Activated CD4-positive, alpha-beta T cell treated with anti-CD3 and anti-CD28 coated beads, Interleukin-2, amount 10 ng/mL, durations not matched to agents 7 days and 5 days (primary cell): ENCODE results near the gene CDHR1. TPM values are rescaled to one million over a fixed set of nuclear protein-coding genes. Genes with fewer than 3 reads are reported as not detected.

Experiments used
- CTCF ChIA-PET: fragments of 350-600 bp; sonication (Branson Sonifier 250); formaldehyde crosslinking; loops from one replicate; lab custom pipeline; 2021; ENCODE audit warnings: antibody characterized with exemption; lab: Charles Lee
- POLR2A ChIA-PET: fragments of 350-600 bp; sonication (Branson Sonifier 250); formaldehyde crosslinking; loops from one replicate; lab custom pipeline; 2021; ENCODE audit warnings: antibody characterized with exemption; lab: Charles Lee
- DNase-seq: peaks from one replicate; pipeline ENCODE4 v3.0.0-alpha.2; 2020
- H3K27ac Mint-ChIP-seq: one replicate; pipeline ENCODE4 v1.8.0; 2021; ENCODE audit warnings: mild to moderate bottlenecking, moderate library complexity, mixed read lengths
- H3K27me3 Mint-ChIP-seq: one replicate; pipeline ENCODE4 v1.8.0; 2021; ENCODE audit warnings: mixed read lengths
- H3K36me3 Mint-ChIP-seq: one replicate; pipeline ENCODE4 v1.8.0; 2021; ENCODE audit warnings: low read depth, mixed read lengths
- H3K4me1 Mint-ChIP-seq: one replicate; pipeline ENCODE4 v1.8.0; 2021; ENCODE audit warnings: mixed read lengths
- H3K4me3 Mint-ChIP-seq: one replicate; pipeline ENCODE4 v1.8.0; 2021; ENCODE audit warnings: mild to moderate bottlenecking, moderate library complexity, mixed read lengths
- H3K9me3 Mint-ChIP-seq: one replicate; pipeline ENCODE4 v1.8.0; 2021; ENCODE audit warnings: mixed read lengths
- total RNA-seq, 2 experiments: library from RNA; stranded (reverse); gene quantifications; one replicate each; pipeline ENCODE4 v1.2.3, GENCODE V29; 2021

The CDHR1 gene
- total RNA-seq, 2 experiments from 2014 or later: 0.07 TPM; not detected in 1

DNA sequence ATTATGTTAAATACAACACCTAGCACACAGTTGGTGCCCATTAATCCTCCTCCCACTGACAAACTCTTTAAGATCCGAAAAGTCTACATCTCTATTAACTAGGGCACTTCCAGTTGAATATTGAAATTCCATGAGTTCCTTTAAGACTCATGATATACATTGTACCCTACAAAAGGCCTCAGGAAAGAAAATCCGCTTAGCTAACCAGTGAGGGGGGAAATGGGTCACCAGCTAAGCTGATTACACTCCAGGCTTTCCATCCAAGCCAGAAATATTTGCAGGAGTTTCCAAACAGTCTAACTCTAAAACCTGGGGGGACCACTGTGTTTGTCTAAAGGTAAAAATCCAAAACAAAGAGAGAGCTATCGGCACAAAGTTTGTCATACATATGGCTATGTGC is 32.3 kb downstream of the CDHR1 start:
- Mint-ChIP-seq H3K27me3 (peaks cover 28% of the 10 kb centered on the region), H3K4me3 (no peak overlapping the region), H3K4me1 (no peaks in the 10 kb centered on the region), H3K27ac (no peak overlapping the region), H3K9me3 (no peaks in the 10 kb centered on the region), H3K36me3 (no peaks in the 10 kb centered on the region)
- POLR2A ChIA-PET: no interaction called here
- DNase-seq: no peak
- CTCF ChIA-PET: interaction anchor here (2.4 kb wide), 1 partner anchor 12 kb away, joined by 6 read pairs; no protein-coding TSS in a partner anchor

- Mint-ChIP-seq H3K27ac (no peak overlapping the region), H3K4me1 (no peaks in the 10 kb centered on the region), H3K36me3 (no peaks in the 10 kb centered on the region), H3K27me3 (peaks cover 28% of the 10 kb centered on the region), H3K4me3 (no peak overlapping the region), H3K9me3 (no peaks in the 10 kb centered on the region)
- ChIA-PET POLR2A (no interaction called here), CTCF (interaction anchor here (2.4 kb wide), 1 partner anchor 13 kb away, joined by 6 read pairs; no protein-coding TSS in a partner anchor)
- DNase-seq: no peak
Measured at GRCh38 chr10:84227810-84228209, 33.5 kb downstream of the CDHR1 start.

- CTCF ChIA-PET: no interaction called here
- POLR2A ChIA-PET: no interaction called here
- Mint-ChIP-seq H3K4me3 (no peak overlapping the region), H3K27ac (no peak overlapping the region), H3K4me1 (no peaks in the 10 kb centered on the region), H3K27me3 (peaks cover 21% of the 10 kb centered on the region), H3K9me3 (no peaks in the 10 kb centered on the region), H3K36me3 (no peaks in the 10 kb centered on the region)
- no peak for DNase-seq
Measured at GRCh38 chr10:84230359-84230758, 36.0 kb downstream of the CDHR1 start.

DNA sequence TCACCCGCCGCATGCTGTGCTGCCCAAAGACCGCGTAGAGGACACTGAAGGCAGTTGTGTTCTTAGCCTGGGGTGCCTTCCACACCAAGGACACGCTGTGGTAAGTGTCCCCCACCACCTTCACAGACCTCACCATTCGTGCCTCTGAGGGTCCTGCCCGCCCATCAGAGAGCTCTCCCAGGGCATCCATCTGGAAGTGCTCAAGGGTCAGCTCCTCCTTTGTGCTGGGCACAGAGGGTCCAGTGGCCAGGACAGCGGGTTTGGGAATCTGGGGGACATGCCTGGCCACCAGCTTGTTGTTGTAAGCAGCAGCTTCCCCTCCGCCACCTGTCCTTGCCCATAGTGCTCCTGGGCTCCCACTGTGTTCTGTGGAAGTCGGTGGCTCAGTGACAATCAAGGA is 38.0 kb downstream of the CDHR1 start:
- DNase-seq: no peak
- Mint-ChIP-seq H3K4me1 (no peaks in the 10 kb centered on the region), H3K9me3 (no peaks in the 10 kb centered on the region), H3K27me3 (peaks cover 15% of the 10 kb centered on the region), H3K4me3 (no peak overlapping the region), H3K27ac (no peak overlapping the region), H3K36me3 (no peaks in the 10 kb centered on the region)
- POLR2A ChIA-PET: no interaction called here
- CTCF ChIA-PET: no interaction called here

GRCh38 chr10:84233940-84234339 is 39.6 kb downstream of the CDHR1 start:
- Mint-ChIP-seq H3K9me3 (no peaks in the 10 kb centered on the region), H3K4me1 (no peaks in the 10 kb centered on the region), H3K4me3 (no peak overlapping the region), H3K27ac (no peak overlapping the region), H3K27me3 (peaks cover 9% of the 10 kb centered on the region), H3K36me3 (no peaks in the 10 kb centered on the region)
- DNase-seq: no peak
- POLR2A ChIA-PET: no interaction called here
- CTCF ChIA-PET: interaction anchor here (1.8 kb wide), 1 partner anchor 13 kb away, joined by 6 read pairs; no protein-coding TSS in a partner anchor

DNA sequence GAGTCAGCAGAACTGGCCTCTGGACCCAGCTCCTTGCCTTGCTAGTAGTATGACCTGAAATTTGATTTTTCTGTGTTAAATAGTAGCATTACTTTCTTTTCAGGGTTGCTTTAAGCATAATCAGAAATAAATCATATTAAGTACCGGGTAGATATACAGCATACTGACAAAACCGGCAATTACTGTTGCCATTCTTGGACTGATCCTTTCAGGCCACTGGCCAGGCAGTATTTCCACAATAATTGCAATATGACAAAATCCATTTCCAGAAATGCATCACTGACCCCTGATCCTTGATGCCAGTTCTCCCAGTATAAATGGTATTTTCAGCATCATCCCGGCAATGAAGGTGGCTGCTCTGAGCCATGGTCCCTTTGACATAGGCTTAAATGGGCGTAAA is 40.1 kb downstream of the CDHR1 start:
- Mint-ChIP-seq H3K4me3 (no peak overlapping the region), H3K36me3 (no peaks in the 10 kb centered on the region), H3K9me3 (no peaks in the 10 kb centered on the region), H3K27ac (no peak overlapping the region), H3K4me1 (no peaks in the 10 kb centered on the region), H3K27me3 (peaks cover 9% of the 10 kb centered on the region)
- ChIA-PET CTCF (interaction anchor here (1.8 kb wide), 1 partner anchor 13 kb away, joined by 6 read pairs; no protein-coding TSS in a partner anchor), POLR2A (no interaction called here)
- no peak for DNase-seq

DNA sequence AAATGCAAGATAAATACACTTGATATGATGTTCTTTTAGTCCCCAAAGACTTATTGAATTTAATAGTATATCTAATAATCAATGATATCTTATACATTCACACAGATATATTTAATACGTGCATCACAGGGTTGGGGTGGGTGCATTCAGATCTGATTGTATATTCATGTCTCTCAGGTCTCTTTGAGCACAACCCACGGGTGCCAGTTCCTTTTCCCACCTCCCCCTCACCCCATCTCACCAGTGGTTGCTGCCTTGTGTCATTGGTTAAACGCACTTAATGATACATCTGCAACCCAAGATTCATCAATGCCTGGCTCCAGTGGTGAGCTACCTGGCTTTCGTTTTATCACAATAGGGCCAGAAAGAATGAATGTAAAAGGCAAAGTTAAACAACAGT is 40.8 kb downstream of the CDHR1 start:
- Mint-ChIP-seq H3K9me3 (no peaks in the 10 kb centered on the region), H3K27ac (no peak overlapping the region), H3K36me3 (no peaks in the 10 kb centered on the region), H3K4me3 (no peak overlapping the region), H3K27me3 (peaks cover 9% of the 10 kb centered on the region), H3K4me1 (no peaks in the 10 kb centered on the region)
- POLR2A ChIA-PET: interaction anchor here (0.6 kb wide), 1 partner anchor 58 kb away, joined by 3 read pairs; no protein-coding TSS in a partner anchor
- no peak for DNase-seq
- CTCF ChIA-PET: no interaction called here

DNA sequence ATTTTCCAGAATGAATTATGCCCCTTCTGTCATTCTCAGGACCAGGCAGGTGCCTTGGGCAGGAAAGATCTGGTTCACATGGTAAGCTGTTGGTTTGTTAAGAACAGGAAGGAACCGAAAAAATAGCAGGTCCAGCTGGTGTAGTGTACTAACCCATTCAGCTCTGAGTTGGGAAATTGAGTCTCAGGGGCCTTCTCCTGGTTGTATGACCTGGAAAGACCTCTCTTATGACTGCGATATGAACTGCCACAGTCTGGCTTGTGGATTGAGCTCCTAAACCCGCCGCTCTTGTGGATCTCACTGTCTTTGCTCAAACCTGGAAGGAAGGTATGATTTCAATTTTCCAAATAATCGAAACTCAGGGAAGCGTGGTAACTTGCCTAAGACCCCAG is 42.5 kb downstream of the CDHR1 start:
- CTCF ChIA-PET: interaction anchor here (0.6 kb wide), 1 partner anchor 109 kb away, joined by 3 read pairs; no protein-coding TSS in a partner anchor
- DNase-seq: no peak
- Mint-ChIP-seq H3K36me3 (no peaks in the 10 kb centered on the region), H3K27me3 (peaks cover 5% of the 10 kb centered on the region), H3K4me3 (no peak overlapping the region), H3K27ac (no peak overlapping the region), H3K9me3 (no peaks in the 10 kb centered on the region), H3K4me1 (no peaks in the 10 kb centered on the region)
- POLR2A ChIA-PET: no interaction called here

DNA sequence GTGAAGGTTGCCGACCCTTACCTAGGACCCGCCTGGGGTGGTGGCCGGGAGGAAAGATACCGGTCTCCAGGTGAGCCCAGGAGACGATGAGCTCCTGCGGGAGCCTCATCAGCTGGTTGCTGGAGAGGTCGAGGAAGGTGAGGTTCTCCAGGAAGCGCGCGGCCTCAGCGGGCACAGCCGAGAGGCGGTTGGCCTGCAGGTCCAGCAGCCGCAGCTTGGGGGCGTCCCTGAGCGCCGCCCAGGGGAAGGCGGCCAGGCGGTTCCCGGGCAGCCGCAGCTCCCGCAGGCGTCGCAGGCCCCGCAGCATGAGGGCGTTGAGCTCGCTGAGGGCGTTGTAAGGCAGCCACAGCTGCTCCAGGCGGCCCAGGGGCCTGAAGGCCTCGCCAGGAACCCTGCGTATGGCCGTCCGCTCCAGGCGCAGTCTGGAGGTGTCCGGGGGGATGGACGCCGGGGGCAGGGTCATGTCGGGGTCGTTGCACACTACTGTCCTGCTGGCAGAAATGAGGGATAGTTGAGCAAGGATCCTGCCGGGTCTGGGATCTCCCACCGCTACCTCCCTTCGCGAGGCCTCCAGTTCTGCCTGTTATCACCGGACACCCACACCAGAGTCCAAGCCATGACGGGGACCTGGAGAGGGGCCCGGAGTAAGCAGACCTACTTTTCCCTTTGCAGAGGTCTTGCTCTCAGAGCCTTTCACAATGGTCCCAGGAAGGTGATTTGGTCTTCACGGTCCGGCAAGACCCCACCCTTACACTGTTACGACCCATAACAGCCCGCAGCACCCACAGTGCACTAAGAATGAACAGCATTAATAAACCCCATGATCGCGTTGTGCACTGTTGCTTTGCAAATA is 43.1 kb downstream of the CDHR1 start:
- Mint-ChIP-seq H3K4me3 (no peak overlapping the region), H3K9me3 (no peaks in the 10 kb centered on the region), H3K27ac (no peak overlapping the region), H3K36me3 (no peaks in the 10 kb centered on the region), H3K27me3 (peaks cover 5% of the 10 kb centered on the region), H3K4me1 (no peaks in the 10 kb centered on the region)
- ChIA-PET CTCF (interaction anchor here (0.6 kb wide), 1 partner anchor 109 kb away, joined by 3 read pairs; no protein-coding TSS in a partner anchor), POLR2A (no interaction called here)
- no peak for DNase-seq

- no peak for DNase-seq
- ChIA-PET POLR2A (no interaction called here), CTCF (interaction anchor here (1.2 kb wide), 1 partner anchor 10 kb away, joined by 3 read pairs; no protein-coding TSS in a partner anchor)
- H3K27ac Mint-ChIP-seq: no peak overlapping the region
- no peaks in the 10 kb centered on the region for H3K9me3 Mint-ChIP-seq
- no peaks in the 10 kb centered on the region for H3K36me3 Mint-ChIP-seq
- no peak overlapping the region for H3K4me3 Mint-ChIP-seq
- H3K27me3 Mint-ChIP-seq: peaks cover 5% of the 10 kb centered on the region
- no peaks in the 10 kb centered on the region for H3K4me1 Mint-ChIP-seq
Measured at GRCh38 chr10:84238909-84239308, 44.6 kb downstream of the CDHR1 start.

GRCh38 chr10:84241185-84241790 is 47.0 kb downstream of the CDHR1 start, which contains the start of gene LRIT1:
LRIT1 (minus strand) TSS chr10:84241546; CDS start chr10:84241439, 107 bp downstream.
- Mint-ChIP-seq H3K27ac (no peak within 1 kb of the TSS), H3K27me3 (peaks cover 5% of the 10 kb centered on the region), H3K36me3 (no peaks in the 10 kb centered on the region), H3K4me3 (no peak within 1 kb of the TSS), H3K9me3 (no peaks in the 10 kb centered on the region), H3K4me1 (no peaks in the 10 kb centered on the region)
- ChIA-PET CTCF (no interaction called here), POLR2A (no interaction called here)
- DNase-seq: no peak

DNA sequence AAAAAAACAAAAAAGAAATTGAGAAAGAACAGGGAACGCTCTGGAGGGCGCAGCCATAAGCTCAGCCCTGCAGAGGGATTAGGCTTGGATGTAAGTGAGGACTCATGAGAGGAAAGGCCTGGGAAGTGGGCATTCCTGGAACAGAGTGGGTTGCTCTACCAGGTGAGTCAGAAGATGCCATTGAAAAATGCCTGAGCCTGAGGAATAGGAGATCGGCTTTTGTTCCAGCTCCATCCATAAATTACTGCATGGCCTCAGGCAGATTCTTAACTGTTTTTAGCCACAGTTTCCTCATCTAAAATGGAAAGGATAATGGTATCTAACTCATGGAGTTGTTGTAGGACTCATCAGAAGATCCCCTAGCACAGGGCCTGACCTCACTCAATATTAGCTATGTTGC is 49.4 kb downstream of the CDHR1 start:
- no peak overlapping the region for H3K4me3 Mint-ChIP-seq
- peaks cover 2% of the 10 kb centered on the region for H3K27me3 Mint-ChIP-seq
- no peak for DNase-seq
- no peak overlapping the region for H3K27ac Mint-ChIP-seq
- ChIA-PET CTCF (no interaction called here), POLR2A (no interaction called here)
- H3K4me1 Mint-ChIP-seq: no peaks in the 10 kb centered on the region
- H3K36me3 Mint-ChIP-seq: no peaks in the 10 kb centered on the region
- no peaks in the 10 kb centered on the region for H3K9me3 Mint-ChIP-seq
